ENCODE measurements around the gene LEFTY2. TPM values are rescaled to one million over a fixed set of nuclear protein-coding genes. Genes with fewer than 3 reads are reported as not detected.

LEFTY2 gene
- total RNA-seq, 1 donor from 2014 or later = not detected

Other genes with a start within 250 kb of the LEFTY2 start
- gene SRP9, start 163.4 kb downstream of the LEFTY2 start, total RNA-seq = 196 and 204 TPM in 2 replicates
- 1.0 TPM in 2 replicates for gene EPHX1, start 131.1 kb downstream of the LEFTY2 start, total RNA-seq
- 113 and 120 TPM in 2 replicates for gene TMEM63A, start 58.8 kb downstream of the LEFTY2 start, total RNA-seq
- not detected in 2 replicates for gene LEFTY1, start 52.1 kb downstream of the LEFTY2 start, total RNA-seq
- 103 and 105 TPM in 2 replicates for gene PYCR2, start 17.0 kb downstream of the LEFTY2 start, total RNA-seq
- gene SDE2, start 58.1 kb upstream of the LEFTY2 start, total RNA-seq = 24.5 and 26.1 TPM in 2 replicates
- 483 and 492 TPM in 2 replicates for gene H3-3A, start 121.5 kb upstream of the LEFTY2 start, total RNA-seq
- gene ACBD3, start 245.5 kb upstream of the LEFTY2 start, total RNA-seq = 25.5 and 28.6 TPM in 2 replicates